GM12865 (cell line): Measurements from ENCODE around the gene TRAK1.

Source experiments
- DNase-seq: peaks from one replicate; pipeline ENCODE4 v3.0.0; 2010; ENCODE audit warnings: low read depth
- H3K4me3 ChIP-seq: 2 replicates; pipeline ENCODE4 v1.5.1; 2011; ENCODE audit warnings: mild to moderate bottlenecking, low read depth, low read length, control low read depth
- TF ChIP-seq, protein P1 (sequence below): IDR thresholded peaks from 2 replicates; pipeline ENCODE4 v1.5.1; 2011; ENCODE audit warnings: low read length, control low read depth, low read depth, inconsistent platforms; ENCODE audit not compliant: insufficient read depth; ENCODE audit errors: missing control alignments

Gene TRAK1

DNA sequence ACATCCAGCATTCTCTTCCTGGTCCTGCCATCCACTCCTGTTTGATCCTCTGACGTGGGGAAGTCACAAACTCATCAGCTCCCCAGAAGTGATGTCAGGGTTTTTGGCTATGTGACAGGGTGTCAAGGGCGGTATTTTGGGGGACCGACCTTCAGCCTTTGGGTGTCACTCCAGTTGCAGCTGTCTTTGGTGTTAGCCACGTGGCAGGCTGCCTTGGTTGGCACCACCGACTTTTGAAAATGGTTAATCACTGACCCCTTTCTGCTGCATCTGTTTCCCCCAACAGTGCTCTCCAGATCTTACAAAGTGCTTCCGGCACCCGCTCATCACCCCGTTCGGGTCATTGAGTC, 86.6 kb downstream of the TRAK1 start:
- no peak for DNase-seq
- TF ChIP-seq, protein P1, sequence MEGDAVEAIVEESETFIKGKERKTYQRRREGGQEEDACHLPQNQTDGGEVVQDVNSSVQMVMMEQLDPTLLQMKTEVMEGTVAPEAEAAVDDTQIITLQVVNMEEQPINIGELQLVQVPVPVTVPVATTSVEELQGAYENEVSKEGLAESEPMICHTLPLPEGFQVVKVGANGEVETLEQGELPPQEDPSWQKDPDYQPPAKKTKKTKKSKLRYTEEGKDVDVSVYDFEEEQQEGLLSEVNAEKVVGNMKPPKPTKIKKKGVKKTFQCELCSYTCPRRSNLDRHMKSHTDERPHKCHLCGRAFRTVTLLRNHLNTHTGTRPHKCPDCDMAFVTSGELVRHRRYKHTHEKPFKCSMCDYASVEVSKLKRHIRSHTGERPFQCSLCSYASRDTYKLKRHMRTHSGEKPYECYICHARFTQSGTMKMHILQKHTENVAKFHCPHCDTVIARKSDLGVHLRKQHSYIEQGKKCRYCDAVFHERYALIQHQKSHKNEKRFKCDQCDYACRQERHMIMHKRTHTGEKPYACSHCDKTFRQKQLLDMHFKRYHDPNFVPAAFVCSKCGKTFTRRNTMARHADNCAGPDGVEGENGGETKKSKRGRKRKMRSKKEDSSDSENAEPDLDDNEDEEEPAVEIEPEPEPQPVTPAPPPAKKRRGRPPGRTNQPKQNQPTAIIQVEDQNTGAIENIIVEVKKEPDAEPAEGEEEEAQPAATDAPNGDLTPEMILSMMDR: no peak
- no peak overlapping the region for H3K4me3 ChIP-seq

DNA sequence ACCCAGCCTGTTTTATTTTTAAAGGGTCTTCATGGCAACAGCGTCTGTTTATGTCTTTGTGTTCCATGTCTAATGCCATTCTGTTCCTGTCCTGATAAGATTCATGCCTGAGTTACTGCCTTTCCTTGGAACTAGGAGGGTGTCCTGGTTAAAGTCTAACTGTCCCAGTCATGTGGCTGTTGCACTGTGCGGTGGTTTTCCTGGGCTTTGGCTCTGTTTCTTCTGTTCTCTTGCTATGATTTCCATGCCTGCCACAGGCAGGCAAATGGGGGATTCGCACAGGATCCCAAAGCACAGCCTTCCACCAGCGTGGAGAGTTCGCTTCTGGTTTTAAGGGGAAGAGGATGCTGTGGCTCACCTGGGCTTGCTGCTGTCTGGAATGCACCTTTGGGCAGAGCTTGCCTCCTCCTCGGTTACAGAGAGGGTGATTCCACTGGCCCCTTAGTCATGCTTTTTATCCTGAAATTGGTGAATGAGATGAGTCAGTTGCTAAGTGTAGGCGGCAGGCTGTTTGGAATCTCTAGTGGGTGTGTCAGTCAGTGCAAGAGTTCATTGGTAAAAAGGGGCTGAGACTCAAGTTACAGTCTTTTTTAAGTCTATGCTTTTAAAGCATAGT, 88.1 kb downstream of the TRAK1 start:
- TF ChIP-seq, protein P1: no peak
- DNase-seq: no peak
- H3K4me3 ChIP-seq: no peak overlapping the region

- no peak for DNase-seq
- TF ChIP-seq, protein P1: no peak
- H3K4me3 ChIP-seq: no peak overlapping the region
Observed at GRCh38 chr3:42180901-42181300, 89.7 kb downstream of the TRAK1 start.

- H3K4me3 ChIP-seq: no peak overlapping the region
- DNase-seq: no peak
- TF ChIP-seq, protein P1: no peak
Observed at GRCh38 chr3:42182555-42182954, 91.4 kb downstream of the TRAK1 start.

DNA sequence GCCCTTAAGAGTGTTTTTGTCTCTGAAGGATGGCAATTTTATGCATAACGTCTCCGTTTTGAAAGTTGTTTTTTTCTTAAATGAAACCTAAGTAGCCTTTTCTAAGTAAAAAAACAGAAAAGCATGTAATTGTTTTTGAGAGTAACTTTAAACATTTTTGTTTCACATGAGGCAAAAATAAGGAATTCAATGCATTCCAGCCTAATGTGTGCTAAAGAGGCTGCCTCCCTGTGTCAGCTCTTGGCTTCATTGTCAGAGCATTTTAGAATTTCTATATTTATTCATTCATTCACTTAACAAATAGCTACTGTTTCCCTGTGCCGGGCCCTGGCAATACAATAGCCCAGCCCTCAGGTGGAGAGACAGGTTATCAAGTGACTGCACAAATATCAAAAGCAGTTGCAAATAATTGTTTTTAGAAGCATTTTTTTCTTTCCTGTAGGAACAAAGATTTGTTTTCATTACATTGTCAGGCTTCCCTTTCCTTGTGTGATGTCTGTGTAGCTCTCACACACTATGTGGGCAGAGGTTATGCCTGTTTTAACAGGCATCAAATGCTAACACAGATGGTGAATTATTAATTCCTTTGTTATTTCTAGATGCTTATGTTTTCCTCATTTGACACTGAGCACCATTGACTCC, 93.0 kb downstream of the TRAK1 start:
- TF ChIP-seq, protein P1: no peak
- DNase-seq: no peak
- no peak overlapping the region for H3K4me3 ChIP-seq

- no peak overlapping the region for H3K4me3 ChIP-seq
- TF ChIP-seq, protein P1: no peak
- no peak for DNase-seq
Observed at GRCh38 chr3:42184651-42185443, 93.7 kb downstream of the TRAK1 start.
